Gastroesophageal sphincter (tissue), 4 donors: Measurements from ENCODE around the gene RNASE9. TPM values are rescaled to one million over a fixed set of nuclear protein-coding genes. Genes with fewer than 3 reads are reported as not detected.

ENCODE experiments used
- ATAC-seq: fragments of 150-250 bp; one replicate; pipeline ENCODE4 v1.9.1; 2016; ENCODE audit warnings: mild to moderate bottlenecking, moderate library complexity
- H3K27ac ChIP-seq, 4 donors: fragments of 200-600 bp; sonication (generic) in 3 of 4; 1 replicate in 3 of 4; 2 replicates in 1 of 4; pipeline ENCODE4 v1.5.1; 2016 to 2019
- H3K27me3 ChIP-seq: fragments of 200-600 bp; sonication (generic); one replicate; pipeline ENCODE4 v1.5.1; 2019
- H3K36me3 ChIP-seq, 2 donors: fragments of 200-600 bp; sonication (generic); one replicate each; pipeline ENCODE4 v1.5.1; 2019; ENCODE audit warnings: control low read depth in 1 of 2
- H3K4me1 ChIP-seq, 3 donors: fragments of 200-600 bp; sonication (generic); 1 replicate in 2 of 3; 2 replicates in 1 of 3; pipeline ENCODE4 v1.5.1; 2016 to 2019; ENCODE audit warnings: control low read depth in 2 of 3
- H3K4me3 ChIP-seq, 2 donors: fragments of 200-600 bp; sonication (generic); one replicate each; pipeline ENCODE4 v1.5.1; 2019; ENCODE audit warnings: mild to moderate bottlenecking in 1 of 2, moderate library complexity in 1 of 2
- H3K9me3 ChIP-seq, 3 donors: fragments of 200-600 bp; sonication (generic); one replicate each; pipeline ENCODE4 v1.5.1; 2017 to 2019; ENCODE audit warnings: control low read depth in 2 of 3
- EP300 ChIP-seq: sonication (generic); formaldehyde crosslinking; IDR thresholded peaks from one replicate; pipeline ENCODE4 v1.6.1; 2017; ENCODE audit warnings: antibody characterized with exemption, mild to moderate bottlenecking
- POLR2A ChIP-seq, 2 donors: fragments of 450-650 bp; IDR thresholded peaks; one replicate each; pipeline ENCODE4 v1.6.1; 2017; ENCODE audit warnings: antibody characterized with exemption in 2 of 2, mild to moderate bottlenecking in 2 of 2, moderate library complexity in 1 of 2
- POLR2AphosphoS5 ChIP-seq: sonication (generic); formaldehyde crosslinking; IDR thresholded peaks from one replicate; pipeline ENCODE4 v1.6.1; 2017; ENCODE audit warnings: antibody characterized with exemption
- WGBS, 2 donors: methylation state at CpG; one replicate each; pipeline ENCODE4 v1.1.5; 2018; ENCODE audit warnings: low coverage in 1 of 2; 5-methylcytosine and 5-hydroxymethylcytosine counted together
- total RNA-seq, 4 donors: library from RNA; depleted of rRNA; stranded (reverse); fragments of >200 nt; gene quantifications; one replicate each; pipeline ENCODE4 v1.1.0, GENCODE V29; 2016
- TF ChIP-seq, protein P1 (sequence below), 4 experiments: fragments of 200-600 bp in 2 of 4; fragments of 450-650 bp in 2 of 4; sonication (generic) in 1 of 4; IDR thresholded peaks; one replicate each; pipeline ENCODE4 v1.5.1; 2017 to 2019; ENCODE audit warnings: antibody characterized with exemption in 4 of 4, mild to moderate bottlenecking in 2 of 4, moderate library complexity in 2 of 4

RNASE9 gene
- total RNA-seq, 4 donors from 2014 or later = 0.15 TPM; not detected in 3

DNA sequence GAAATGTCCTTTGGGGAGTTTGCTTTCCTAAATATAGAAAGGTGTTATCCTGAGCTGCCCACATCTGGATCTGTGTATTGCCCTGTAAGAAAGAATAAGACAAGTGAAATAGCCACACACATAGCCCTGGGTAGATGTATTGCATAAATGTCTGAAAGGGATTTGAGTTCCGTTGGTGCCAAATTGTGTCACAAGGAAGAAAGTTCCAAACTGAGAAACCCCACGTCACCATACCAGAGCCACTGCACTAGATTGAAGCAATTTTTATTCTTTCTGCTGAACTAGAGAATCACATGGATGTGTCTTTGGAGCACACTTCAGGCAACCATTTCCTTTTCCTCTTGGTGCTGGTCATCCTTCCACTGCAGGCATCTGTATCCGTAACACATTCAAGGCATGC is 5.0 kb downstream of the RNASE9 start:
- Histone ChIP-seq H3K9me3 (no peaks in the 10 kb centered on the region), H3K4me3 (no peak overlapping the region), H3K27ac (no peak overlapping the region), H3K4me1 (no peaks in the 10 kb centered on the region), H3K36me3 (no peaks in the 10 kb centered on the region), H3K27me3 (no peaks in the 10 kb centered on the region)
- ATAC-seq = no peak
- WGBS, 2 donors = 86 to 100% methylated on average over 2 to 3 of the region's 3 CpGs
- TF ChIP-seq POLR2A (IDR thresholded peaks at IDR 0.05) (no peak), POLR2AphosphoS5 (no peak), EP300 (no peak)

DNA sequence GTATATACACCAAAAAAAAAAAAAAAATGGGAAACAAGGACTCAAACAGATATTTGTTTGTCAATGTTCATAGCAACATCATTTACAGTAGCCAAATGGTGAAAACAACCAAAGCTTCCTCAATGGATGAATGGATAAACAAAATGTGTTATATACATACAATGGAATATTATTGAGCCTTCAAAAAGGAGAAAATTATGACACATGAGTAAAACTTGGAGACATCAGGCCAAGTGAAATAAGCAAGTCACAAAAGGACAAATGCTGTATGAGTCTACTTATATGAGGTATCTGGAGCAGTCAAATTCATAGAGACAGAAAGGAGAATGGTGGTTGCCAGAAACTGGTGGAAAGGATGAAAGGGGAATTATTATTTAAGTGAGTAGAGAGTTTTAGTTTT is 7.8 kb downstream of the RNASE9 start:
- no peak overlapping the region for H3K27ac ChIP-seq
- H3K36me3 ChIP-seq = no peaks in the 10 kb centered on the region
- H3K9me3 ChIP-seq = no peaks in the 10 kb centered on the region
- H3K4me3 ChIP-seq = no peak overlapping the region
- TF ChIP-seq POLR2A (IDR thresholded peaks at IDR 0.05) = no peak
- H3K27me3 ChIP-seq = no peaks in the 10 kb centered on the region
- ATAC-seq = no peak
- H3K4me1 ChIP-seq = no peaks in the 10 kb centered on the region

DNA sequence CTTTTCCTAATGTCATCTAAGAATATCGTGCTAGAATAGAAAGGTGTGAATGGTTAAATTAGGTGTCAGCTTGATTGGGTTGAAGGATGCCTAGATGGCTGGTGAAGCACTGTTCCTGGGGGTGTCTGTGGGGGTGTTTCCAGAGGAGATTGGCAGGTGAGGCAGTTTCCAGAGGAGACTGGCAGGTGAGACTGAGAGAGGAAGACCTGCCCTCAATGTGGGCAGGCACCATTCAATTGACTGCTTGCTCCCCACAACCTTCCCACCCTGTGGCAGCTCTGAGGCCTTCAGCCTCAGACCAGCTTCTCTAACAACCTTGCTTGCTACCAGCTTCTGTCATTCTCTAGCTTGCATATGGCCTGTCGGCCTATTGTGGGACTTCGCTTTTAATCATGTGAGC is 9.2 kb downstream of the RNASE9 start:
- ATAC-seq = no peak
- no peak overlapping the region for H3K4me3 ChIP-seq
- H3K4me1 ChIP-seq = no peaks in the 10 kb centered on the region
- H3K9me3 ChIP-seq = no peaks in the 10 kb centered on the region
- TF ChIP-seq EP300 (no peak), POLR2A (IDR thresholded peaks at IDR 0.05) (no peak), POLR2AphosphoS5 (no peak)
- TF ChIP-seq, protein P1, sequence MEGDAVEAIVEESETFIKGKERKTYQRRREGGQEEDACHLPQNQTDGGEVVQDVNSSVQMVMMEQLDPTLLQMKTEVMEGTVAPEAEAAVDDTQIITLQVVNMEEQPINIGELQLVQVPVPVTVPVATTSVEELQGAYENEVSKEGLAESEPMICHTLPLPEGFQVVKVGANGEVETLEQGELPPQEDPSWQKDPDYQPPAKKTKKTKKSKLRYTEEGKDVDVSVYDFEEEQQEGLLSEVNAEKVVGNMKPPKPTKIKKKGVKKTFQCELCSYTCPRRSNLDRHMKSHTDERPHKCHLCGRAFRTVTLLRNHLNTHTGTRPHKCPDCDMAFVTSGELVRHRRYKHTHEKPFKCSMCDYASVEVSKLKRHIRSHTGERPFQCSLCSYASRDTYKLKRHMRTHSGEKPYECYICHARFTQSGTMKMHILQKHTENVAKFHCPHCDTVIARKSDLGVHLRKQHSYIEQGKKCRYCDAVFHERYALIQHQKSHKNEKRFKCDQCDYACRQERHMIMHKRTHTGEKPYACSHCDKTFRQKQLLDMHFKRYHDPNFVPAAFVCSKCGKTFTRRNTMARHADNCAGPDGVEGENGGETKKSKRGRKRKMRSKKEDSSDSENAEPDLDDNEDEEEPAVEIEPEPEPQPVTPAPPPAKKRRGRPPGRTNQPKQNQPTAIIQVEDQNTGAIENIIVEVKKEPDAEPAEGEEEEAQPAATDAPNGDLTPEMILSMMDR (IDR thresholded peaks at IDR 0.05) = no peak
- H3K27ac ChIP-seq = no peak overlapping the region
- H3K36me3 ChIP-seq = no peaks in the 10 kb centered on the region
- WGBS, 2 donors = 85 to 90% methylated on average over 1 to 3 of the region's 3 CpGs
- H3K27me3 ChIP-seq = peaks cover 4% of the 10 kb centered on the region

DNA sequence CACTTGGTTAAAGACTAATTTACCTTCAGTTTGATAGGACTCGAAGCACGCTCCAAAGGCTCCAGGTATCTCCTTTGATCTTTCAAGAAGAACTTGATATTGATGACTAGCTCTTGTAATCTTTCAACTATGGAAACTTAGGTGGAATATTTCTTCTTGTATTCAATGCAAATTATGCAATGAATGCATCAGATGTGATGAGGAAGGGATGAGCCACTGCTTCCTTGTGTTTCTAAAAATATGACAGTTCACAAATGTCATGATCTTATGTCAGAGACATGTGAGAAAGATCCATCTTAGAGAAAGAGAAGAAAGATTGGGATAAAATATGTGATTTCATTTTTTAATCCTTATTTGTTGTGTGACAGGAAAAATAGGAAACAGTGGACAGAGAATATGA is 9.9 kb downstream of the RNASE9 start:
- Histone ChIP-seq H3K4me1 (no peaks in the 10 kb centered on the region), H3K27me3 (peaks cover 4% of the 10 kb centered on the region), H3K9me3 (no peaks in the 10 kb centered on the region), H3K36me3 (no peaks in the 10 kb centered on the region), H3K4me3 (no peak overlapping the region), H3K27ac (no peak overlapping the region)
- TF ChIP-seq POLR2A (IDR thresholded peaks at IDR 0.05) (no peak), EP300 (no peak), POLR2AphosphoS5 (no peak)
- TF ChIP-seq, protein P1 (IDR thresholded peaks at IDR 0.05) = no peak
- 91 to 97% methylated on average over 2 of the region's 2 CpGs for WGBS, 2 donors
- ATAC-seq = no peak

DNA sequence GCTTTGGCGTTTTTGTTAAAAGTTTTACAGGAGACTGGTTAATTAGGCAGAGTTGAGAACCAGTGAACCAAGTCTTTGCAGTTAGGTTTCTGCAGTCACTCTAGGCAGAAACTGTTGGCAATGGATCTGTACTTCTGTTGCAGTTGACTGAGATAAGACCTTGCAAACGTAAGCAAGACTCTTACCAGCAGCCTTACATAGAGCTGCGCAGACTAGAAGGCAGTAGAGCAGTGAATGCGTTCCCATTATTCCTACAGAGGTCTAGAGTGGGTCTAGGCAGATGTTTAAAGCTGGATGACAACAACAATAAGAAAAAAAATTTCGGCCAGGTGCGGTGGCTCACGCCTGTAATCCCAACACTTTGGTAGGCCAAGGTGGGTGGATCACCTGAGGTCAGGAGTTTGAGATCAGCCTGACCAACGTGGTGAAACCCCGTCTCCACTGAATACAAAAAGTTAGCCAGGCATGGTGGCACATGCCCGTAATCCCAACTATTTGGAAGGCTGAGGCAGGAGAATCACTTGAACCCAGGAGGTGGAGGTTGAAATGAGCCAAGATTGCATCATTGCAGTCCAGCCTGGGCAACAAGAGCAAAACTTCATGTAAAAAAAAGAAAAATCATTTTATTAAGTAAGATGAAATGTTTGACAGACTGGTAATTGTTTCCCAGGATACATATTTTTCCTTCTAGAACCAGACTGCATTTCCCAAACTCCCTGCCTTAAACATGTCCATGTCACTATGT is 12.3 kb downstream of the RNASE9 start:
- TF ChIP-seq POLR2A (IDR thresholded peaks at IDR 0.05) = no peak
- TF ChIP-seq, protein P1 (IDR thresholded peaks at IDR 0.05) = no peak
- TF ChIP-seq POLR2AphosphoS5 = no peak
- TF ChIP-seq EP300 = no peak
- no peak for ATAC-seq
- no peaks in the 10 kb centered on the region for H3K36me3 ChIP-seq
- H3K4me1 ChIP-seq = no peaks in the 10 kb centered on the region
- H3K27ac ChIP-seq = no peak overlapping the region
- WGBS, 2 donors = 70 to 90% methylated on average over 3 to 10 of the region's 10 CpGs
- H3K9me3 ChIP-seq = no peaks in the 10 kb centered on the region
- H3K27me3 ChIP-seq = peaks cover 7% of the 10 kb centered on the region
- H3K4me3 ChIP-seq = no peak overlapping the region

DNA sequence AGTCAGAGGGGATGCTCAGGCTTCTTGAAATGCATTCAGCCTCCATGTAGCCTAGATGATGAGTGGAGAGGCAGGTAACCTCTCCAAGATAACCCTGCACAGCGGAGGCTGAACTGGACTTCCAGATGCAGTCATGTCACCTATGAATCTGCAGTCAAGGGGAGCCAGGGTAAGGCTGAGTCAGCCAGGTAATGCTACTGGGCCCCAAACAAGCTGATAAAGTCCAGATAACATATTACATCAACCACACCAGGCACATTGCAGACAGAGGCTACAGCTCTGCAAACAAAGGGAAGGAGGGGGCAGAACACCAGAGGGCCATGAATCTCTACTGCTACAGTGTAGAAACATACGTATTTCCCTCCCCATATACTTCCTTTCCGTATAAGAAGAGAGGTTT is 14.0 kb downstream of the RNASE9 start:
- no peak for ATAC-seq

More for the DNA sequence above, 14.0 kb downstream of the RNASE9 start:
- Histone ChIP-seq H3K27me3 (peaks cover 8% of the 10 kb centered on the region), H3K27ac (no peak overlapping the region), H3K4me3 (no peak overlapping the region), H3K4me1 (no peaks in the 10 kb centered on the region), H3K36me3 (no peaks in the 10 kb centered on the region), H3K9me3 (no peaks in the 10 kb centered on the region)
- 6 to 29% methylated on average over 2 to 3 of the region's 3 CpGs for WGBS, 2 donors
- TF ChIP-seq, protein P1 (IDR thresholded peaks at IDR 0.05) = no peak
- TF ChIP-seq POLR2A (IDR thresholded peaks at IDR 0.05) (no peak), POLR2AphosphoS5 (no peak), EP300 (no peak)
